GM21526 (cell line): ENCODE results near the gene GRM8.
A peak's percentile ranks its signal among the peaks of the same experiment; 100 is the strongest.
"Not testable (repeated sequence)": the region's sequence is repeated elsewhere in the genome, so short reads cannot be mapped to it uniquely, and the experiment has no call there.

Source experiments
- ATAC-seq: cut with Tn5 transposase; IDR thresholded peaks from one replicate; pipeline ENCODE4 v1.9.1; 2021; ENCODE audit warnings: moderate library complexity; ENCODE audit not compliant: unreplicated experiment, low FRiP score

Gene GRM8

GRCh38 chr7:126690848-126691751, 561.6 kb downstream of the GRM8 start:
- no peak for ATAC-seq

DNA sequence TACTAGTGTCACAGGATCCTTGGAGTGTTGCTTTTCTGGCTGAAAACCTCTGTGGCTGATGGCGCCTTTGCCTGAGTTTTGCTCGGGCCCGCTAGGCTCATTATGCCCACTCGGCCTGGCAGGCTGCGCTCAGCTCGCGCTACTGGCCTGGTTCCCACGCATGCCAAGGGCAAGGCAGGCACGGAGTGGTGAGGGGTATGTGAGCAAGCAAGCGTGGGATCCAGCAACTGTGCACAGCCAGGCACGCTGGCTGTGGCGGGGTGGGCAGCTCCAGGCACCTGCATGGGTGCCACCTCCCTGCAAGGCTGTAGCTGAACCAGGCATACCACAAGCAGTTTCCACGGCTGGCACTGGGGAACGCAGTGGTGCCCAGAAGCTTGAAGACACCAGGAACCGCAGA, 562.6 kb downstream of the GRM8 start:
- no peak for ATAC-seq

DNA sequence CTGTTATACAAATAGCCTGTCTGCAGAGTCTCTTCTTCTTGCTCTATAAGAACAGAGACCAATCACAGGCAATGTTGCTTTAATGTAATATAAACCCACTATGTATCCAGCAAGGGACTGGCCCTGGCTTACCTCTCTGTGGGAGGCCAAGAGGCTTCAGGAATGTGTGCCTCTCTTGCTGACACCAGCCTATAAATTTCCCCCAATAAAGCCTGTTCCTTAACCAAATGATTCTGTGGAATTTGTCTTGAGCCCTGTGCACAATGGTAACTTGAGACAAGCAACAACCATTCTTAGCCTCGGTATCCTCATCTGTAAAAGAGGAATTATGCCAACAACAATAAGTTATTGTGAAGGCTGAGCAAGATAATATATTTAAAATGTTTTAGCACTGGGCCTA, 563.7 kb downstream of the GRM8 start:
- ATAC-seq, result no peak

DNA sequence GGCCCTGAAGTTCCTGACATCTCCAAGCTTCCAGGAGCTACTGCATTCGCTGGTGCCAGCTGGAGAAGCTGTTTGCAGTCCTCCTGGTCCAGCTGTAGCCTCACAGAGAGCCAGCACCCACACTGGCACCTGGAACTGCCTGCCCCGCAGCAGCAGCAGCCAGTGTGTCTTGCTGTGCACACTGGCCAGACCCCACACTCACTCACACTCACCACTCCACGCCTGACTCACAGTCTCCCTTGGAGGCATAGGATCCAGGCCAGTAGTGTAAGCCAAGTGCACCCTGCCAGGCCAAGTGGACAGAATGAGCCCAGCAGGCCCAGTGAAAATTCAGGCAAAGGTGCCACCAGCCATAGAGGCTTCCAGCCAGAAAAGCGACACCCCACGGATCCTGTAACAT, 566.3 kb downstream of the GRM8 start:
- no peak for ATAC-seq

DNA sequence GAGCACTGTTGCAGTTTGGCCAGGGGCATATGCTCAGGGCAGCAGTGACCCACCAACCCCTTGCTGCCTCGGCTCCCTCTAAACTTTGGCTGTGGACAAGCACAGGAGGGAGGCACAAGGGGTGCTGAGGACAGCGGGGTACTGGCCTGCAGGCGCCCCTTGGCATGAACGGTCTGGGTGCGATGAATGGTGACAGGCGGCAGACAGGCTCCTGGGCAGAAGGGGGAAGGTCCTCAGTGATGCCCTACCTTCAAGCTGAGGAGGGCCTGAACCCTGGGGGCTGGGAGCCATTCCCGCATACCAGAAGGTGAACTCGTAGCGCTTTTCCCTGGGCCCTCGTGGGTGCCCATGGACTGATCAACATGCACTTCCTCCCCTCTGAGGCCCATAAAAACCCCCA, 567.1 kb downstream of the GRM8 start:
- ATAC-seq, result no peak

DNA sequence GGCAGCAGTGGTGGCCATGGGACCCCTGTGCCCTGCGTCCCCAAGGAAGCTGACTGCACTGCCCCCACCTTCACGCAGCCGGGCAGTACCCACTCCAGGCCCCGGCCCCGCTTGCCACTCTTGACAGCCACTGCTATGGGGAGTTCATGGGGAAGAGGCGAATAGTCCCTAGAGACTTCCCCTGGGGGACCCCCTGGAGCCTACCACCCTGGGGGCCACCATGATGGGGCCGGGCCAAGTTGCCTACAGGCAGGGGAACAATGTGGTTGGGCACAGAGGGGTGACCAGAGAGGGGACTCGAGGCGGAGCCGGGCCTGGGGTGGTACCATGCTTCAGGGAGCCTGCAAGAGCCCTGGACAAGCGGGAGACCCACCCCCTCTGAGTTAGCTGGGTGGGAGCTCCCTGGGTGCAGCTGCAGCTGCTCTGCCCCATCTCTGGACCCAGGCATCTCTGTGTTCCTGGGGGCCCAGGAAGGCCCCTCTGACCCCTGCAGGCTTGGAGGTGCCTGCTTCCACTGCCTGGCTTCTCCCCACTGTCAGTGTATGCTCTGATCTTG, 567.6 kb downstream of the GRM8 start:
- ATAC-seq, result no peak

DNA sequence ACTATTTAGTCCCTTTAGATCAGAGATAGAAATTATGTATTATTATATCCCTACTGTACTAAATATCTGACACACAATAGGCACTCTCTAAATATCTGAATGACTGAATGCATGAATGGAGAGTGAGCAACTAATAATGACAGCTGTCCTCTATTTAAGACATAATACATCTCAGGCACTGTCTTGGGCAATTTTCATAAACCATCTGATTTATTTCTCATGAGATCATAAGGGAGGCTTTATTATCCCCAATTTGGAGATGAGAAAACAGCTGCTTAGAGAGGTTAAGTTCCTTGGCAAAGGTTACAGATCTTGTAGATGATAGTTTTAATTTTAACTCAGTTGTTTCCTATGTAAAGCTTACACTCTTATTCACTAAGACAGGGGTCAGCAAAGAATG, 570.6 kb downstream of the GRM8 start:
- ATAC-seq, result no peak

DNA sequence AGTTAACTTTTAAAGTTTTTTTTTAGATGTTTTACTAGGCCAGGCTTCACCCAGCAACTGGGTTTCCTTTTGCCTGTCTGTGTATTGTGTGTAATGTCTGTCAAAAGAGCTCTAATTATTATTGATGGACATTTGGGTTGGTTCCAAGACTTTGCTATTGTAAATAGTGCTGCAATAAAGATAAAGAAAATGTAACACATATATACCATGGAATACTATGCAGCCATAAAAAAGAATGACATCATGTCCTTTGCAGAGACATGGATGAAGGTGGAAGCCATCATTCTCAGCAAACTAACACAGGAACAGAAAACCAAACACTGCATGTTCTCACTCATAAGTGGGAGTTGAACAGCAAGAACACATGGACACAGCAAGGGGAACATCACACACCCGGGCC, 584.0 kb downstream of the GRM8 start:
- ATAC-seq, result not testable (repeated sequence)

DNA sequence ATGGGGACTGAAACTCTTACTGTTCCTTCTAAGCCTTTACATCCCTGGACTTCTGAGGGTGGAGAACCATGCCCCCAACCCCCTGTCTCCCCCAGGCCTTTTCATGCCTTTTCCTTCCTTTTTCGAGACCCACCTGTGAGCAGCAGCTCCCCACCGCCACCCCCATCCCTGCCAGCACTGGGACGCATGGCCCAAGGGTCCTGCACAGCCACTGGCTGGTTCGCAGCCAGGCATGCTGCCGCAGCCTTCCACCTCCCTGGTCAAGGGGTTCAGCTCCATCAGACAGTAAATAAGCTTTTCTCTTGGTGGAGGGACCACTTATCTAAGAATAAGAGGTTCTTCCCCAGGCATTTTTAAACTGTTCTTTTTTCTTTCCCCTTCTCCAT, 584.4 kb downstream of the GRM8 start:
- ATAC-seq, result no peak

GRCh38 chr7:126667742-126668366, 584.9 kb downstream of the GRM8 start:
- no peak for ATAC-seq

DNA sequence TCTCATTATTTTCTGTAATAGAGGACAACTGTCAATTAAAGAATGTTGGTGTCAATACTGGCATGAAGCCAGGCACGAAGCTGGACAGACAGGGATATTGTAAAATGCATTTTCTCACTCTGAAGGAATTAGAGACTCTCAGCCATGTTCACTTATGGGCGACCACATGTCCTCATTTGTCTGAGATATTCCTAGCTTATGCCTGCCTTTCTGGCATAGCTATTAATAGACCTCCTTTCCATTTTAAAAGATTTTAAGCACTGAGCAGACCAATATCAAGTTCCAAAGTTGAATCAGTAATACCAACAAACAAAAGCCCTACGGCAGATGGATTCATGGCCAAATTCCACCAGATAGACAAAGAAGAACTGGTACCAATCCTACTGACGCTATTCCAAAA, 589.9 kb downstream of the GRM8 start:
- no peak for ATAC-seq

DNA sequence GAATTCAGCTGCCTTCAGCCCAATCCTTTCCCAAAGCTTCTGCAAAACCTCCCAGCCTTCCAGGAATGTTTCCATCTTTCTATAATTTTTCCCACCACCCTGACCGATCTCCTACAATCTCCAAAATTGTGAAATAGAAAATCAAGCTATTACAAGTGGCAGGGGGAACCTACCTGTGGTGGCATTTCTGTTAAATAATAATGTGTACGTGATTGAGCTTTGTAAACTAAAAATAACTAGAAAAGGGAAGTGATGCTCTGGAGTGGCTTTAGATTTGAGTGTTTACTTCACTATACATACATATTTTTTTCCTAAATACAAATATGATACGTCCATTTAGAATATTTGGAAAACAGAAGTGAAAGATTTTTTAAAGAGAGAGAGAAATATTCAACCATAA, 593.6 kb downstream of the GRM8 start:
- peak; percentile 68 for ATAC-seq

DNA sequence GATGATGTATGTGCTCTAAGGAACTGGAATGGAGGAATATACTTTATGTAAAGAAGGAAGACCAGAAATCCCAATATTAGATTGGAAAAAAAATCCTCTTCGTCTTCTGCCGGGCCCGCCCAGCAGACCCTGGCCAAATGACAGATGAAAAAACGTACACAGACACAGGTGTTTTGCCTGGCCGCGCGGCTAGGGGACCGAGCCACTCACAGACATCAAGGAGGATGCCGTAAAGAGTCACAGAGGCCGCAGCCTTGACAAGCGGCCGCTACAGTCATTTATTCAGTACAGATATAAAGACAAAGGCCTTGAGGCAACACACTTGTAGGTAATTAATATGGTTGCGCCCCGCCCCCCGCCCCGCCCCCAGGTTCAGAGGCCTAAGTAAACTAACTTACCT, 594.1 kb downstream of the GRM8 start:
- ATAC-seq, result peak; percentile 31

- peak; percentile 90 for ATAC-seq
These were observed 595.0 kb downstream of the GRM8 start for GRCh38 chr7:126657599-126658358.

GRCh38 chr7:126657137-126657536, 595.6 kb downstream of the GRM8 start:
- no peak for ATAC-seq

- no peak for ATAC-seq
These were observed 596.6 kb downstream of the GRM8 start for GRCh38 chr7:126656165-126656564.

GRCh38 chr7:126637538-126637937, 615.2 kb downstream of the GRM8 start:
- no peak for ATAC-seq

GRCh38 chr7:126635545-126635944, 617.2 kb downstream of the GRM8 start:
- no peak for ATAC-seq

GRCh38 chr7:126608339-126608776, 644.4 kb downstream of the GRM8 start:
- ATAC-seq, result no peak

DNA sequence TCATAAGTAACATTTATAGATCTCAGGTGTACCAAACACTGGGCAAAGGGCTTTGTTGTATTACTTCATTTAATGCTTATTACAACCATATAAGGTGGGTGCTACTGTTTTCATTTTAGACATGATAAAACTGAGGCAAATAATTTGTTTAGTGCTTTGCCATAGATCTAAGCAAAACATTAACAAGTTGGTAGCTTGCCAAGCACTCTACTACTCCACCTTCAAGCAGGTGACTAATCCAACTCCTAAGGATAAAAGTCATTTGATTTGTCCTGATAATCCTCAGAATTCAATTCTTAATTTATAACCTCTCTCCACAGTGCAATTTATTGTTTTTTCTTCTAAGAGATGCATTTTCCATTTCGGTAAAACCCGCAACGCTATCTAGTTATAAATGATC, 646.4 kb downstream of the GRM8 start:
- no peak for ATAC-seq

DNA sequence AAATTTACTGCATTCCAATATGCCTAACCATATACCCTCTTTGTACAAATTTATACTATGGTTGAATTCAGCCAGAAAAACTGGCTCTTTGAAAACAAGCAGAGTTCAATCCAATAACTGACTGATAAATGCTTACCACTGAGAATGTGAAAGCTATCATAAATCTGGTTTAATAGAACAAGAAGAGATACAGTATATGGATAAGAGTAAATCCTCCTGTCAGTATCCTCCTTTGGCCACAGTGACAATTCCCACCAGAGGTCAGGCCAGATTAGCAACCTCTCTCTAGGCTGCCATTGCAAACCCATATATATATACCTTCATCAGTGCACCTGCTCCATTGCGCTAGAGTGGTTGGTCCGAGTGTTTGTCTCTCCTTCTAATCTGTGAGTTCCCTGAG, 647.2 kb downstream of the GRM8 start:
- ATAC-seq, result no peak
